ENCODE results near the gene CYP19A1.

The CYP19A1 gene

DNA sequence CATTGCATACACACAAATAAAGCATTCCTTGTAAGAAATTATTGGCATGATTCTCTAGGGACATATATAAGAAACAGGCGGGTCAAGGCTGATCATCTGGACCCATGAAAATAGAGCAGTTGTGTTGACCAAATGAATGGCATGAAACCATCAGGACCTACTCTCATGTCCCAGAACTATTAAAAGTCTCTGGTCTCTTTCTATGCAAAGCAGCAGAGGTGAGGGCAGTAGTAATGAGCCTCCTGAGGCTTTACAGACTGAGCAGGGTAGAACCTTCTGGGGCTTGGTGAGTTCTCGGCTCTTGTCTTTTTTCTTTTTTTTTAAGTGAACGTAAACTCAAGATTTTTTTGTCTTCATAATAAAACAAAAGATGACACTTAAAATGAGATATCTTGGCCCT is 12.3 kb upstream of the CYP19A1 start:
- no peak overlapping the region for H3K4me3 ChIP-seq (ENCODE audit: low read depth, low read length)
- no peak for DNase-seq (ENCODE audit: low read depth)
- TF ChIP-seq, protein P1, sequence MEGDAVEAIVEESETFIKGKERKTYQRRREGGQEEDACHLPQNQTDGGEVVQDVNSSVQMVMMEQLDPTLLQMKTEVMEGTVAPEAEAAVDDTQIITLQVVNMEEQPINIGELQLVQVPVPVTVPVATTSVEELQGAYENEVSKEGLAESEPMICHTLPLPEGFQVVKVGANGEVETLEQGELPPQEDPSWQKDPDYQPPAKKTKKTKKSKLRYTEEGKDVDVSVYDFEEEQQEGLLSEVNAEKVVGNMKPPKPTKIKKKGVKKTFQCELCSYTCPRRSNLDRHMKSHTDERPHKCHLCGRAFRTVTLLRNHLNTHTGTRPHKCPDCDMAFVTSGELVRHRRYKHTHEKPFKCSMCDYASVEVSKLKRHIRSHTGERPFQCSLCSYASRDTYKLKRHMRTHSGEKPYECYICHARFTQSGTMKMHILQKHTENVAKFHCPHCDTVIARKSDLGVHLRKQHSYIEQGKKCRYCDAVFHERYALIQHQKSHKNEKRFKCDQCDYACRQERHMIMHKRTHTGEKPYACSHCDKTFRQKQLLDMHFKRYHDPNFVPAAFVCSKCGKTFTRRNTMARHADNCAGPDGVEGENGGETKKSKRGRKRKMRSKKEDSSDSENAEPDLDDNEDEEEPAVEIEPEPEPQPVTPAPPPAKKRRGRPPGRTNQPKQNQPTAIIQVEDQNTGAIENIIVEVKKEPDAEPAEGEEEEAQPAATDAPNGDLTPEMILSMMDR (IDR thresholded peaks at IDR 0.05; ENCODE audit: control insufficient read depth, extremely low read depth, insufficient read depth) = no peak

DNA sequence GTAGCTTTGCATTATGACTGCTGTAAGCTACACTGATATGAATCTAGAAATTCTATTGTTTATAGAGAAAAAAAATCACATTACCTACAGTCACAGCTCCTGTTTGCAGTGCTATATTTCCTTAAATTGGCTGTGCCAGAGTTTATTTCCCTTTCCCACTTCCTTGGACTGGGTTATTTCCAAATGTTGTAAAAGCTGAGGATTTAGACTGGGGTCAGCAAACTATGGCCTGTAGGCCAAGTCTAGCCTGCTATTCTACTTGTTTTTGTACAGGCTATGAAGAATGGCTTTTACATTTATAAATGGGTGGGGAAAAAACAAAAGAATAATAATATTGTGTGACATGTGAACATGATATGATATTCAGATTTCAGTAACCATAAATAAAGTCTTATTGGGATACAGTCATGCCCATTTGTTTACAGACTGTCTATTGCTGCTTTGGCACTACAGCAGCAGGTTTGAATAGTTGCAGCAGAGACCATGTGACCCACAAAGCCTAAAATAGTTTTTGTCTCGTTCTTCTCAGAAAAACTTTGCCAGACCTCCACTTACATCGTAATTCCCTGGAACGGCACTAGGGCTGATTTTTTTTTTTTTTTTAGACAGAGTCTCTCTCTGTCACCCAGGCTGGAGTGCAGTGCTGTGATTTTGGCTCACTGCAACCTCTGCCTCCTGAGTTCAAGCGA is 10.9 kb upstream of the CYP19A1 start:
- TF ChIP-seq, protein P1 (IDR thresholded peaks at IDR 0.05; ENCODE audit: control insufficient read depth, extremely low read depth, insufficient read depth) = no peak
- peak; percentile 35 for DNase-seq (ENCODE audit: low read depth)
- H3K4me3 ChIP-seq (ENCODE audit: low read depth, low read length) = no peak overlapping the region

DNA sequence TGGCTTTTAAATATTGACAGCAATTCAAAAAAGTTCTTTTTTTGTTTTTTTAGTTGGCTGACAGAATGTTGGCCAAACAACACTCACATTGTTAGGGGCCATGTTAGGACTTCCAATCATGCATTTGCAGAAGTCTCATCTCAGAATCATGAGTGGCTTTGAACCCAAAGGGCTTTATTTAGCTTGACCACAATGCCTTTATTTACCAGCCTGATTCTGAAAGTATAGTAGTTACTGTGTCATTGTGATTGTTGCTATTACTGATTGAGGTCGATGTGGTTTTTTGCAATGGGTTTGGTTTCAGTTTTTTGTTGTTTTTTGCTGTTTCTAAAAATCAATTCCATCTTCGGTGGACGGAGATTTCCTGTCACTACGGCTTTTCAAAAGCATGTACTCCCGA is 10.3 kb upstream of the CYP19A1 start:
- no peak for DNase-seq (ENCODE audit: low read depth)
- H3K4me3 ChIP-seq (ENCODE audit: low read depth, low read length) = no peak overlapping the region
- TF ChIP-seq, protein P1 (IDR thresholded peaks at IDR 0.05; ENCODE audit: control insufficient read depth, extremely low read depth, insufficient read depth) = no peak

DNA sequence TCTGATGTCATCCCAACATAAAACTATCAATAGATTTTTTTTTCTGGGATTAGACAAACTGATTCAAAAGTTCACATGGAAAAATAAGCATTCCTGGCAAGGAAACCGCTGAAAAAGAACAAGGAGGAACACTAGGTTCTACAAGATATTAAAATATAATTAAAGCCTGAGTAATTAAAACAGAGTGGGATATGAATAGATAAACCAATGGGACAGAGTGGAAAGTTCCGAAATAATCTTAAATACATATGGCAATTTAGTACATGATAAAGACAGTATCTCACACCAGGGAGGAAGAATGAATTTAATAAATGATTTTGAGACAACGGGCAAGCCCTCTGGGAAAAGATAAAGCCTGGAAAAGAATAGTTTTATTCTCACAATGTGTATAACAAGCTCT is 7.7 kb upstream of the CYP19A1 start:
- TF ChIP-seq, protein P1 (IDR thresholded peaks at IDR 0.05; ENCODE audit: control insufficient read depth, extremely low read depth, insufficient read depth) = no peak
- DNase-seq (ENCODE audit: low read depth) = no peak
- H3K4me3 ChIP-seq (ENCODE audit: low read depth, low read length) = no peak overlapping the region

DNA sequence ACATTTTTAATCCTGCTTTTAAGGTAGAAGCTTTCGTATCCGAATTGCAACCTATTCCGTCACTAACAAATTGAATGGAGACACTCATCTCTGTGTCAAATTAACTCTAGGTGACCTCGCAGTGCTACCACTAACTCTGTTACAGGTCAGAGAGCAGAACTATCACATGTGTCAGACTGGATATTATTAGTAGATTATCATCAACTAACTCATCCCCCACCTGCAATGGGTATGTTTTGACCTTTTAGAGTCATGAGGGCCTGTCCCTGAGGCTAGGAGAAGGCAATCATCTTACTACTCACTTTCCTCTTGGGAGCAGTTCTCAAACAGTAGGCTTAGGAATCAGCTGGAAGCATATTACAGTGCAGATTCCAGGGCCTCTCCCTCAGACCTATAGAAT is 5.1 kb upstream of the CYP19A1 start:
- TF ChIP-seq, protein P1 (IDR thresholded peaks at IDR 0.05; ENCODE audit: control insufficient read depth, extremely low read depth, insufficient read depth) = no peak
- no peak for DNase-seq (ENCODE audit: low read depth)
- H3K4me3 ChIP-seq (ENCODE audit: low read depth, low read length) = no peak overlapping the region

DNA sequence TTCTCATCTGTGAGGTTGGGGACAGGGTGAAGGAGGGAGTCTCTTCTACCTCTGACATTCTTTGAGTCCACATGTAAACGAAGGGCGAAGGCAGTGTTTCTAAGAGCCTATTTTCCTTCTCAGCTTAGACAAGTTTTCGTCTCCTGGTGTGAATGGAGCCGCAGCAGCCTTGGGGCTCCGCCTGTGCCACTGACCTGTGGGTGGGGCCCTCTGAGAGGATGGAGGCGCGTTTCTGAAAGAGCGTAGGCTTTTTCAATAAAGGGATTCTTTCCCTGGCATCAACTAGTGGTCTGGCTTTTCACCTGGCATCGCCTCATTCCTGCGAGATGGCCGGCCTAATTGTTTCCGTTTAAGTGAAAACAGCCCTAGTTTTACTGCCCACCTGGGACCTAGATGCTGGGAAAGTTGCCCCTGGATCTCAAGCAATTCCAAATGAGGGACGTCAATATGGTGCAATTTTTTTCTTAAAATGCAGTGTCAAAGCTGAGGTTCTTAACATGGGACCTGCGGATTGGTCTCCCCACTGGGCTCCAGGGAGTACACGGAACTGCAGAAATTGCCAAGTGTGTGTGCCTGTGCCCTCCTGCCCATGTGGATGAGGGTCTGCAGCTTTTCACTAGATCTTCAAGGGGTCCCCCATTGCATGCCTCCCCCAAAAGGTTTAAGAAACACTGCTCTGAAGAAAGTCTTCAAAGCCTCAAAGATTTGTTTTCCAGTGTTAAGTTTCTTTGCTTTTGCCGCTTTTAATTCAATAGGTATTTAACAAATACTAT is 4.0 kb upstream of the CYP19A1 start:
- no peak for DNase-seq (ENCODE audit: low read depth)
- peak overlapping the region; percentile 30; the same call in 1 of the 2 replicates for H3K4me3 ChIP-seq (ENCODE audit: low read depth, low read length)
- TF ChIP-seq, protein P1 (IDR thresholded peaks at IDR 0.05; ENCODE audit: control insufficient read depth, extremely low read depth, insufficient read depth) = no peak

All from LNCaP clone FGC (cell line).